CD4-positive, alpha-beta T cell treated with Interleukin-21 for 1 hour (primary cell): ENCODE results near the gene ERN1.

ENCODE experiments used
- DNase-seq: peaks from one replicate; pipeline ENCODE4 v3.0.0-alpha.2; 2020

Gene ERN1

DNA sequence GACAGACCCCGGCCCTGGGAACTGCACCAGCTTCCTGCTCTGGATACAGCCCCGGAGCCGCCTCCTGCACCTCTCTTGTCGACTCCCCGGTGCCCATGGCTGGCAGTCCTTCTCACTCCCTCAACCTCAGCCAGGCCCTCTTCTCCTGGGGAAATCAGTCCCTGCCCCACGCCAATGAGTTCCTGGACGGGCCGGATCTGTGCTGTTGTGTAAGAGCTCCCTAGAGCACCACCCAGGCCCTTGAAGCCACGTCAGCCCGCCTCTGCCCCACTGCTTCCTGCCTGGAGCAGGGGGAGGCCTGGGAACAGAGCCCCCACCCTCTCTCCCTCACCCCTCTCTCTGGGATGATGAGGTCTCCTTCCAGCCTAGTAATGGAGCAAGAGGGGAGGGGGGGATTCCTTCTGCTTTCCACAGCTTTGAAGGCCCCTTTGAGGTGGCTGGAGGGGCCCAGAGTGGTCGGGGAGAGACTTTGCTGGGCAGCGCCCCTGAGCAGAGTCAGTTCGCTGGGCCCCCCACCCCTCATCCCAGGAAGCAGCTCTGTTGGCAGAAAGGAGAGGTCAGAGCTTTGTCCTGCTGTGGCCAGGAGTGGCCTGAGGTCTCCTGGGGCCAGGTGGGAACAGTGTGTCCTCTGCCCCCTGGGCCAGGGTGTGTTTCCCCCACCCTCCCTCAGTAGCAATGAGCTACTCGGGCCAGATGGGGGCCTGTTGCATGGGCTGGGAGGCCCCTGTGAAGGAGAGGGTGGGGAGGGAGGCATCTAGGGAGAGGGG, 128.0 kb downstream of the ERN1 start:
- DNase-seq, result no peak

- no peak for DNase-seq
Measured at GRCh38 chr17:64001091-64001579, 128.8 kb downstream of the ERN1 start.

DNA sequence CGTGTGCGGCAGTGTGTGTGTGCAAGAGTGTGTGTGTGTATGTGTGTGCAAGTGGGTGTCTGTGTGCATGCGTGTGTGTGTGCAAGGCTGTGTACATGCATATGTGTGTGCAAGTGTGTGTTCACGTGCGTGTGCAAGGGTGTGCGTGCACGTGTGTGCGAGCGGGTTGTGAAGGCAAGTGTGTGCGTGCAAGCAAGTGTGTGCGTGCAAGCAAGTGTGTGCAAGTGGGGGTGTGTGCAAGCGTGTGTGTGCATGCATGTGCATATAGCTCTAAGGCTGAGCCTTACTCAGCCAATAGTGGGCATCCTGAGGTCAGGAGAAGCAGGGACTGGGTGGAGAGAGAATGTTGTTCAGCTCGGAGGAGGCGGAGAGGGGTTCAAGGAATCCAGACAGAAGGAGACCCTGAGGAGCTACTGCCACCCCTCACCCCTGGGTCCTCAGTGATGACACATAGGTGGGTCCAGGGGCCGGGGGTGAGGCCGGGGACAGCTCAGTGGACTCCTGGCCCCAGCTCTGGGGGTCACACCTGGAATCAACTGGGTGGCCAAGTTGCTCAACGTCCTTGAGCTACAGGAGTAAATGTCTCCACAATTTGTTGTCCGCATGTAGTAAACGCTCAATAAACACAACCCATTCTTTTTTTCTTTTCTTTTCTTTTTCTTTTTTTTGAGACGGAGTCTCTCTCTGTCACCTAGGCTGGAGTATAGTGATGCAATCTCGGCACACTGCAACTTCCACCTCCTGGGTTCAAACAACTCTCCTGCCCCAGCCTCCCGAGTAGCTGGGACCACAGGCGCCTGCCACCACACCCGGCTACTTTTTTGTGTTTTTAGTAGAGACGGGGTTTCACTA, 130.0 kb downstream of the ERN1 start:
- no peak for DNase-seq

DNA sequence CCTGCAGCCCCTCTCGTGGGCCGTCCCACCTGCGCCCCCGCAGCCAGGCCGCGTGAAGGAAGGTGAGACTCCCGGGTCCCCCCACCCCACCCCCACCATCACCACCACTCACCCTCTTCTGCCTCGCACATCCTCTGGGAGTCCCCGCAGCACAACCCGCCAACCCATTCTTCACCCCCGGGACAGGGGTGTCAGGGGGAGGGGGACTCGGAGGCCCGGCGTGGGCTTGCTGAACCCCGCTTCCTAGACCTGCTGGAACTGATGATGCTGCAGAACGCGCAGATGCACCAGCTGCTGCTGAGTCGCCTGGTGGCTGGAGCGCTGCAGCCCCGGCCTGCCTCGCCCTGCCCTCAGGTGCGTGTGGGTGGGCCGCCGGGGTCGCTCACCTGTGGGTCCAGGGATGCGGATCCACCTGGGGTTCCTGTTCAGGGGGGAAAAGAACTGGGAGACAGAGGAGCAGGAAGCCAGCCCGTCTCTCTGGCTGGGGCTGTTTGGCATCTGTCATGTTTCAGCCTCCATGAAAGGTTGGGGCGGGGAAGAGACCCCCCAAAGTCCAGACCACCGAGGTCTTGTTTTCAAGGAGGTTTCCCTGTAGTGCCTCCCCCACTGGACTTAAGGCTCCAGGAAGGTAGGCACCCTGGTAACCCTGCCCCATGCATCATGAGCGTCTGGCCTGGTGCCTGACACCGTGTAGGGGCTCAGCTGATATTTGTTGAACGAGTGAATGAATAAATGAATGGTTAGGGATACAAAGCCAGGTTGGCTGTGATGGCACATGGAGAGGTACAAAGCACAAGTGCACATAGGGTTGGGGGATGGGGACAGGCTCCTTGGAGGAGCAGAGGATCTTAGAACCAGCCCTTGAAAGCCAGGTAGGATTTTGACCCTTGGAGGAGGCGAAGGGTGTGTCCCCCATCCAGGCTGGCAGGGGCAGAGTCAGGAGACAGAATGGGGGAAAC, 130.9 kb downstream of the ERN1 start:
- DNase-seq, result peak; percentile 46

- peak; percentile 78 for DNase-seq
Measured at GRCh38 chr17:63998050-63998720, 131.8 kb downstream of the ERN1 start, which contains the start of gene PRR29. PRR29 (plus strand) TSS chr17:63998351; CDS start chr17:63998365, 14 bp downstream.

DNA sequence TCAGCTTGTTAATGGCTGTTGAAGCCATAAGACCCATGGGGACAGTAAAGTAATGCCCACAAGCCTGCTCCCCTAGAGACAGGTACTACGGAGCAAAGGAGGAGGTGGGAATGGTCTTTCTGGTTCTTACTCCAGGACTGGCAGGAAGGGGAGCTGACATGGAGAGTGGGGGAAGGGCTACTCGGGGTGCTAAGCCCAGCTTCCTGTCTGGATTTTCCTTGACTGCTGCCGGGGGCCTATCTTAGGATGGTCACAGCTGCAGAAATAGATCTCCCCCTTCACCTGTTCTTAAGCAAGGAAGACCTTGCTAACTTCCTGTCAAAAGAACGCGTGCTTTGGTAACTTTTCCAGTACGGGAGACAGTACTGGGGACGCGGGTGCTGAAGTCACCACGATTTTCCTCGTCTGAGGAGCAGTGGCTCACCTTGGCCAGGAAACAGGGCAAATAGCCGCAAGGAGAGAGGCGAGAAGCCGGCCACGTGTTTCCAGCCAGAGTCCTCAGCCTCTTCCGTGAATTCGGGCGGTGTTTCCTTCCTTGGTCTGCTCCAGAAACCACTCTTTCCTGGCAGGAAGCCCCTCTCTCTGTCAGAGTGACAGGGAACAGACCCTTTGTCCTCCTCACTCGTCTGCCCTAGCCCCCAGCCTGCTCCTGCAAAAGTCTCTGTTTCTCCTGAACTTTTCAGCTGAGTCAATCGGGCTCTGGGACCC, 132.4 kb downstream of the ERN1 start:
- DNase-seq, result no peak

GRCh38 chr17:63996430-63997182, 133.3 kb downstream of the ERN1 start:
- DNase-seq, result no peak

DNA sequence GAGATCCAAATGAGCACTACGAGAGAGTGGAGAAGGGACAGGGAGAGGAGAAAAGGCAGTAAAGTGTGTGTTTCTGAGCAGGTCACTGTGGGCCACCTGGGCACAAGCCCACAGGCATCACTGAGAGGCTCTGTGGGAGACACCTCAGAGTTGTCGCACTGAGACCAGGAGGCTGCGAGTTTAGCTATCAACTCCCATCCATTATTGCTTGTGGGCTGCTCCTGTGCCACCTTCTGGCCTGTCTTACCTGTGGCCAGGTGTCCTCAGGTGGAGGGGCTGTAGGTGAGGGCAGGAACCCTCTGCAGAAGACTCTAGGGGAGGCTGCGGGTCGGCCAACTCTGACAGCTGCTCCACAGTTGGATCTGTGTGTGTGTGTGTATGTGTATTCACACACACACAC, 134.3 kb downstream of the ERN1 start:
- DNase-seq, result no peak

DNA sequence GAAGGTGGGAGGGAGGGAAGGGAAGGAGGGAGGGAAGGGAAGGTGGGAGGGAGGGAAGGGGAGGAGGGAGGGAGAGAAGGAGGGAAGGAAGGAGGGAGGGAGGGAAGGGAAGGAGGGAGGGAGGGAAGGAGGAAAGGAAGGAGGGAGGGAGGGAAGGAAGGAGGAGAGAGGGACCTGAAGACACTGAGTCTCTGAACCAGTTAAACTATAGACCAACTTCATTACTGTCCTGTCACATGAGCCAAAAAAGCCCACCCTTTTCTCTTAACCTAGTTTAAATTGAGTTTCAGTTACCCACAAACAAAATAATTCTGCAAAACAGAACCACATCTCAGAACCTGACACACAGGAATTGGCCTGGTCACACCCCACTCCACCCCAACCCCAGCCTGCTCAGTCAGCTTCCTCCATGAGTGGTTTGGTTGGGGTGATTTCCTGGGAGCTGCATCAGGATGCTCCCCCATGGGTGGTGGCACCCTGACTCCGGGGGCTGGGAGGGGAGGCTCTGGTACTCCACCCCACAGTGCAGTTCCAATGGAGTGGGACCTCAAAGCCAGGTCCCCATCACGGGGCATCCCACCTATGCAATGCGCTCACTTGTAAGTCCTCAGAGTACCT, 136.5 kb downstream of the ERN1 start:
- DNase-seq, result peak; percentile 59

- no peak for DNase-seq
Measured at GRCh38 chr17:63991611-63992010, 138.3 kb downstream of the ERN1 start.

- no peak for DNase-seq
Measured at GRCh38 chr17:63989622-63990345, 140.2 kb downstream of the ERN1 start.
